HG03064 (cell line): Measurements from ENCODE around the gene PC.

ENCODE experiments used
- ATAC-seq: cut with Tn5 transposase; IDR thresholded peaks from one replicate; pipeline ENCODE4 v1.9.1; 2021; ENCODE audit warnings: low read depth; ENCODE audit not compliant: unreplicated experiment

Gene PC

GRCh38 chr11:66858186-66858938, 99.8 kb downstream of the PC start:
- ATAC-seq: no peak

GRCh38 chr11:66857927-66858185, 100.3 kb downstream of the PC start:
- ATAC-seq: no peak

GRCh38 chr11:66857234-66857926, 100.8 kb downstream of the PC start:
- no peak for ATAC-seq

GRCh38 chr11:66856496-66857233, 101.5 kb downstream of the PC start, which contains the start of gene LRFN4:
TSS of gene LRFN4 (plus strand) at chr11:66857064. CDS start at chr11:66857745, 681 bp downstream.
- ATAC-seq: peak; percentile 15

GRCh38 chr11:66855574-66856495, 102.3 kb downstream of the PC start:
- ATAC-seq: peak; percentile 57

GRCh38 chr11:66854729-66855211, 103.4 kb downstream of the PC start:
- ATAC-seq: no peak

GRCh38 chr11:66854231-66854661, 103.9 kb downstream of the PC start:
- no peak for ATAC-seq

- ATAC-seq: no peak
Measured at GRCh38 chr11:66853242-66854229, 104.6 kb downstream of the PC start.

- ATAC-seq: no peak
Measured at GRCh38 chr11:66852466-66853241, 105.5 kb downstream of the PC start.

- ATAC-seq: no peak
Measured at GRCh38 chr11:66851698-66852465, 106.3 kb downstream of the PC start.

GRCh38 chr11:66851239-66851596, 107.0 kb downstream of the PC start:
- no peak for ATAC-seq

- ATAC-seq: no peak
Measured at GRCh38 chr11:66850588-66851238, 107.5 kb downstream of the PC start.

- no peak for ATAC-seq
Measured at GRCh38 chr11:66850235-66850587, 108.0 kb downstream of the PC start.

GRCh38 chr11:66849501-66850234, 108.5 kb downstream of the PC start:
- no peak for ATAC-seq

- ATAC-seq: no peak
Measured at GRCh38 chr11:66848671-66849500, 109.3 kb downstream of the PC start.
